K562 (cell line): ENCODE results near the gene USP13. TPM values are rescaled to one million over a fixed set of nuclear protein-coding genes. Genes with fewer than 3 reads are reported as not detected.

Experiments
- ATAC-seq: fragments of 200-7000 bp; cut with Tn5 transposase; 3 replicates; pipeline ENCODE4 v1.9.1; 2020; ENCODE audit warnings: moderate library complexity
- BruUV-seq: library from RNA; stranded (reverse); fragments of 400-500 nt; replicated peaks from 2 replicates; lab custom pipeline; 2021; lab: Mats Ljungman, UMichigan
- CTCF ChIA-PET: fragments of 300-600 bp; formaldehyde crosslinking; extraction: SDS; loops from one replicate; lab custom pipeline; 2021; ENCODE audit warnings: low intra/inter-chr PET ratio; lab: Yijun Ruan, JAX
- POLR2A ChIA-PET: fragments of 300-600, 350-650 bp; sonication (Branson Sonifier 250); formaldehyde crosslinking; extraction: SDS; loops from one replicate; lab custom pipeline; 2021; ENCODE audit warnings: antibody characterized with exemption, inconsistent platforms; lab: Yijun Ruan, JAX
- DNase-seq, 4 experiments: peaks; one replicate each; pipeline versions ENCODE4 v3.0.0 to v3.0.0-alpha.2; 2011 to 2018; ENCODE audit warnings: low spot score in 3 of 4, mixed read lengths in 3 of 4; ENCODE audit errors: extremely low read depth in 1 of 4
- FAIRE-seq: peaks from 2 replicates; lab custom pipeline; 2011; peaks lifted over from hg19 to GRCh38; lab: Jason Lieb, UNC
- H2AFZ ChIP-seq: 2 replicates; pipeline ENCODE4 v1.6.0; 2011; ENCODE audit warnings: low read depth, low read length, control low read depth, inconsistent platforms
- H3K27ac ChIP-seq: fragments of 200-600 bp; 3 replicates; pipeline ENCODE4 v1.8.0; 2011; ENCODE audit warnings: low read depth, mild to moderate bottlenecking, control low read depth, inconsistent platforms, low read length, moderate library complexity, mixed read lengths; ENCODE audit errors: extremely low read depth
- H3K27me3 ChIP-seq, 2 experiments: fragments of 300-600 bp in 1 of 2; 2 replicates in 1 of 2; 3 replicates in 1 of 2; pipeline versions ENCODE4 v1.6.0 to v1.8.0; 2011; ENCODE audit warnings: inconsistent platforms in 2 of 2, low read length in 2 of 2, mild to moderate bottlenecking in 1 of 2, mixed read lengths in 1 of 2, moderate library complexity in 1 of 2; ENCODE audit not compliant: control insufficient read depth in 2 of 2, insufficient read depth in 2 of 2
- H3K36me3 ChIP-seq: fragments of 300-600 bp; 3 replicates; pipeline ENCODE4 v1.8.0; 2011; ENCODE audit warnings: mild to moderate bottlenecking, low read length, inconsistent platforms; ENCODE audit not compliant: control insufficient read depth, insufficient read depth
- H3K4me1 ChIP-seq, 2 experiments: fragments of 200-600 bp in 1 of 2; replicated peaks in 1 of 2; 2 replicates in 1 of 2; 3 replicates in 1 of 2; pipeline versions ENCODE4 v1.5.1 to v1.8.0; 2011; ENCODE audit warnings: inconsistent platforms in 2 of 2, low read length in 2 of 2, mild to moderate bottlenecking in 1 of 2, mixed read lengths in 1 of 2, moderate library complexity in 1 of 2; ENCODE audit not compliant: control insufficient read depth in 2 of 2, insufficient read depth in 2 of 2
- H3K4me2 ChIP-seq: 2 replicates; pipeline ENCODE4 v1.6.1; 2011; ENCODE audit warnings: low read length, control low read depth, inconsistent platforms, mixed read lengths; ENCODE audit not compliant: insufficient read depth
- H3K4me3 ChIP-seq: fragments of 200-600 bp; sonication (generic), shearing (Covaris generic); 2 replicates; pipeline ENCODE4 v1.5.1; 2016; ENCODE audit warnings: control low read depth, inconsistent platforms
- H3K79me2 ChIP-seq: fragments of 200-600 bp; 3 replicates; pipeline ENCODE4 v1.8.0; 2011; ENCODE audit warnings: low read length, inconsistent platforms; ENCODE audit not compliant: control insufficient read depth, insufficient read depth
- H3K9ac ChIP-seq, 2 experiments: 2 replicates each; pipeline versions ENCODE4 v1.6.0 to v1.6.1; 2011; ENCODE audit warnings: low read depth in 2 of 2, low read length in 2 of 2, control low read depth in 1 of 2, inconsistent platforms in 1 of 2, mild to moderate bottlenecking in 1 of 2, mixed read lengths in 1 of 2; ENCODE audit not compliant: insufficient read depth in 1 of 2
- H3K9me1 ChIP-seq: one replicate; pipeline ENCODE4 v1.6.0; 2011; ENCODE audit warnings: inconsistent platforms, mild to moderate bottlenecking, low read length, moderate library complexity; ENCODE audit not compliant: control insufficient read depth, insufficient read depth
- H3K9me3 ChIP-seq: replicated peaks from 2 replicates; pipeline ENCODE4 v1.5.1; 2011; ENCODE audit warnings: low read depth, low read length, inconsistent platforms; ENCODE audit not compliant: control insufficient read depth, insufficient read depth
- H4K20me1 ChIP-seq: replicated peaks from 2 replicates; pipeline ENCODE4 v1.6.1; 2011; ENCODE audit warnings: low read length, inconsistent platforms, mixed read lengths; ENCODE audit not compliant: control insufficient read depth, insufficient read depth
- CTCFL ChIP-seq: IDR thresholded peaks from 2 replicates; pipeline ENCODE4 v1.6.1; 2011; ENCODE audit warnings: borderline replicate concordance, low read depth, mild to moderate bottlenecking, moderate library complexity, low read length; ENCODE audit not compliant: insufficient read depth, poor library complexity, severe bottlenecking
- ETV6 ChIP-seq, 3 experiments: fragments of 150-350 bp in 1 of 3; sonication (generic) in 1 of 3; formaldehyde crosslinking in 1 of 3; IDR thresholded peaks; 2 replicates each; pipeline versions ENCODE4 v1.6.1 to v1.8.0; 2014 to 2022; ENCODE audit warnings: borderline replicate concordance in 2 of 3, low read depth in 2 of 3, antibody characterized with exemption in 1 of 3, low read length in 1 of 3, mild to moderate bottlenecking in 1 of 3, missing genetic modification reagents in 1 of 3
- MIER1 ChIP-seq: fragments of 450-650 bp; IDR thresholded peaks from 2 replicates; pipeline ENCODE4 v1.6.1; 2016; ENCODE audit warnings: antibody characterized with exemption, mild to moderate bottlenecking, low read depth
- PHTF2 ChIP-seq: fragments of 250-450 bp; sonication (Bioruptor Pico); IDR thresholded peaks from 2 replicates; pipeline ENCODE4 v1.5.0; 2021; ENCODE audit warnings: mild to moderate bottlenecking
- RAD51 ChIP-seq: fragments of 450-650 bp; IDR thresholded peaks from 2 replicates; pipeline ENCODE4 v1.7.1; 2016; ENCODE audit warnings: low read depth, mild to moderate bottlenecking, borderline replicate concordance
- SIN3B ChIP-seq: fragments of 450-650 bp; IDR thresholded peaks from 2 replicates; pipeline ENCODE4 v1.6.1; 2017; ENCODE audit warnings: low read depth, mild to moderate bottlenecking, moderate library complexity
- SMAD3 ChIP-seq: fragments of 450-650 bp; formaldehyde crosslinking; conservative IDR thresholded peaks from 2 replicates; pipeline ENCODE4 v1.4.0; 2020; ENCODE audit warnings: mild to moderate bottlenecking
- ZNF134 ChIP-seq: fragments of 250-450 bp; sonication (Bioruptor Pico); conservative IDR thresholded peaks from 2 replicates; pipeline ENCODE4 v1.4.0; 2020
- ZNF253 ChIP-seq: fragments of 250-450 bp; sonication (Bioruptor Pico); conservative IDR thresholded peaks from 2 replicates; pipeline ENCODE4 v1.6.1; 2021; ENCODE audit warnings: mild to moderate bottlenecking
- ZNF507 ChIP-seq: conservative IDR thresholded peaks from 2 replicates; pipeline ENCODE4 v1.6.1; 2017; ENCODE audit warnings: missing genetic modification characterization, missing compliant biosample characterization
- ZNF609 ChIP-seq: sonication (generic); formaldehyde crosslinking; IDR thresholded peaks from 2 replicates; pipeline ENCODE4 v1.8.1; 2023; ENCODE audit warnings: missing genetic modification reagents, mild to moderate bottlenecking, borderline replicate concordance
- ZZZ3 ChIP-seq: fragments of 450-650 bp; IDR thresholded peaks from 2 replicates; pipeline ENCODE4 v1.6.1; 2016; ENCODE audit warnings: antibody characterized with exemption, mild to moderate bottlenecking, moderate library complexity
- WGBS: fragments of 100-300 bp; shearing (Covaris generic); methylation state at CpG from one replicate; pipeline ENCODE4 v1.1.6; 2016; ENCODE audit warnings: low coverage, mixed read lengths; ENCODE audit not compliant: insufficient coverage; ENCODE audit errors: missing lambda C conversion rate; 5-methylcytosine and 5-hydroxymethylcytosine counted together
- in situ Hi-C: fragments of 300-500 bp; cut with MboI; formaldehyde crosslinking; loops from 4 replicates; pipeline ENCODE4 v1.15.0; 2018; ENCODE audit warnings: inconsistent platforms, mixed read lengths
- intact Hi-C: fragments of 100-400 bp; cut with micrococcal nuclease; formaldehyde crosslinking; loops from 2 replicates; pipeline ENCODE4 v1.14.2; 2022
- polyA plus RNA-seq, 8 experiments: library from polyadenylated mRNA; depleted of rRNA in 4 of 8; stranded (reverse) in 5 of 8; unstranded in 3 of 8; fragments of >200 nt; fragmentation: Nextera tagmentation in 2 of 8; fragmentation: Illumina TruSeq in 1 of 8; extraction: Ambion mirVana in 2 of 8; extraction: Trizol in 1 of 8; gene quantifications; 2 replicates each; pipeline versions ENCODE4 v1.2.1 to v1.2.3, GENCODE V29; 2011 to 2014; ENCODE audit warnings: inconsistent platforms in 1 of 8, missing spikeins in 1 of 8
- total RNA-seq, 7 experiments: library from RNA; depleted of rRNA in 6 of 7; stranded (reverse); fragments of >200 nt in 6 of 7; fragmentation: Illumina TruSeq in 2 of 7; extraction: Trizol in 2 of 7; gene quantifications; 2 replicates each; pipeline versions ENCODE4 v1.2.1 to v1.2.3, GENCODE V29; 2011 to 2021; ENCODE audit warnings: low replicate concordance in 1 of 7

Gene USP13
- total and polyA plus RNA-seq, 9 of the 15 experiments (the other 6 are each of a cell fraction or from before 2014, with no cell fraction given) = 0.11 to 2.3 (median 0.51) TPM

GRCh38 chr3:179703816-179704215 lies 51.0 kb downstream of the USP13 start:
- Histone ChIP-seq H3K4me3 (no peak overlapping the region), H4K20me1 (no peaks in the 10 kb centered on the region), H3K27me3 (peaks cover 3 to 16% of the 10 kb centered on the region in 2 experiments; a peak in 3 of 5 replicates), H2AFZ (no peak overlapping the region), H3K27ac (no peak overlapping the region), H3K4me2 (no peak overlapping the region), H3K9me3 (no peaks in the 10 kb centered on the region), H3K9ac (no peak overlapping the region), H3K9me1 (no peaks in the 10 kb centered on the region), H3K79me2 (no peaks in the 10 kb centered on the region), H3K4me1 (no peaks in the 10 kb centered on the region), H3K36me3 (no peaks in the 10 kb centered on the region)
- ChIA-PET CTCF (no interaction called here), POLR2A (interaction anchor here (0.6 kb wide), 1 partner anchor 43 kb away, joined by 3 read pairs; no protein-coding TSS in a partner anchor)
- no TSS peak for BruUV-seq
- 4% methylated on average over 3 of the region's 3 CpGs for WGBS
- FAIRE-seq (no peak), DNase-seq (no peak), ATAC-seq (no peak)
- TF ChIP-seq ZNF253 (no peak), PHTF2 (CRISPR knock-in tag) (no peak), ZZZ3 (no peak), SMAD3 (no peak), ZNF609 (CRISPR knock-in tag) (no peak), ZNF134 (CRISPR knock-in tag) (no peak), RAD51 (no peak), MIER1 (no peak), ZNF507 (tag) (no peak), ETV6 (IDR thresholded peaks at IDR 0.05; ENCODE audit: borderline replicate concordance in 1 of 2, low read depth in 2 of 2, low read length in 1 of 2) (no peak), ETV6 (CRISPR knock-in tag; IDR thresholded peaks at IDR 0.05; ENCODE audit: borderline replicate concordance) (no peak), CTCFL (no peak), SIN3B (no peak)
- in situ Hi-C loops = no loop called here
- intact Hi-C loops = no loop called here
